IMR-90 (cell line): ENCODE results near the gene DPCD.

Experiments used
- RAD21 ChIP-seq: IDR thresholded peaks from 2 replicates; pipeline ENCODE4 v1.6.1; 2012; ENCODE audit warnings: low read length, improper control_type of control experiment
- TF ChIP-seq, protein P1 (sequence below): conservative IDR thresholded peaks from 2 replicates; pipeline ENCODE4 v1.5.1; 2012; ENCODE audit warnings: mild to moderate bottlenecking, low read depth, low read length, improper control_type of control experiment

DNA sequence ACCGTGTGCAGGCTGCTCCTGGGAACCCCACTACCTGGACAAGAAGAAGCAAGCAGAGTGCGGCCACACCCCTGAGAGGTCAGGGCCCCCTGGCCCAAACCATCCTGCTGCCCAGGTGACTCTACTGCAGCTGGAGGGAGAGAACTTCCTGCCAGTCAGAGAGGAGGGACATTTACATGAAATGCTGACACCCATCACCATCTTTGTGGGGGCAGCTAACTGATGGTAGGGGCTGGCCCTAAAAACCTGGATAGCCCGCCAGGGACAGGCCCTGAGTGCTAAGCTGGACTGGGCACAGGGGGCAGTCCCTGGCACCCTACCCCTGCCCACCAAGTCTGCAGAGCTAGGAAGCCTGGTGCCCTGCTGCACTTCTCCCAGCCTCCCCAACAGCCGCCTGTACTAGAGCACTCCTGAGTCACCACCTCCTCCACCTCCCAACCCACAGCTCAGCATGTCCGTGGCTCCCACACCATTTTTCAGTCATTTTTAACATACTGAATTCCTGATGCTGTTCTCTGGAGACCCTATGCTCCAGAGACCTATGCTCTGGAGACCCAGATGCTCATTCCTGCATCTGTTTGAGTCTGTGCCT is 27.5 kb downstream of the DPCD start:
- TF ChIP-seq, protein P1, sequence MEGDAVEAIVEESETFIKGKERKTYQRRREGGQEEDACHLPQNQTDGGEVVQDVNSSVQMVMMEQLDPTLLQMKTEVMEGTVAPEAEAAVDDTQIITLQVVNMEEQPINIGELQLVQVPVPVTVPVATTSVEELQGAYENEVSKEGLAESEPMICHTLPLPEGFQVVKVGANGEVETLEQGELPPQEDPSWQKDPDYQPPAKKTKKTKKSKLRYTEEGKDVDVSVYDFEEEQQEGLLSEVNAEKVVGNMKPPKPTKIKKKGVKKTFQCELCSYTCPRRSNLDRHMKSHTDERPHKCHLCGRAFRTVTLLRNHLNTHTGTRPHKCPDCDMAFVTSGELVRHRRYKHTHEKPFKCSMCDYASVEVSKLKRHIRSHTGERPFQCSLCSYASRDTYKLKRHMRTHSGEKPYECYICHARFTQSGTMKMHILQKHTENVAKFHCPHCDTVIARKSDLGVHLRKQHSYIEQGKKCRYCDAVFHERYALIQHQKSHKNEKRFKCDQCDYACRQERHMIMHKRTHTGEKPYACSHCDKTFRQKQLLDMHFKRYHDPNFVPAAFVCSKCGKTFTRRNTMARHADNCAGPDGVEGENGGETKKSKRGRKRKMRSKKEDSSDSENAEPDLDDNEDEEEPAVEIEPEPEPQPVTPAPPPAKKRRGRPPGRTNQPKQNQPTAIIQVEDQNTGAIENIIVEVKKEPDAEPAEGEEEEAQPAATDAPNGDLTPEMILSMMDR: no peak
- no peak for TF ChIP-seq RAD21
